Spinal cord (tissue), 10 donors: Measurements from ENCODE around the gene DUS3L. TPM values are rescaled to one million over a fixed set of nuclear protein-coding genes. Genes with fewer than 3 reads are reported as not detected.

Source experiments
- DNase-seq, 6 donors: peaks; one replicate each; pipeline versions ENCODE4 v3.0.0 to v3.0.0-alpha.2; 2013 to 2015; ENCODE audit warnings: low spot score in 6 of 6, low read depth in 4 of 6
- H3K27ac ChIP-seq: one replicate; pipeline ENCODE4 v1.5.1; 2013; ENCODE audit warnings: low read depth, low read length, control low read depth
- H3K27me3 ChIP-seq: one replicate; pipeline ENCODE4 v1.6.1; 2013; ENCODE audit warnings: low read length; ENCODE audit not compliant: control insufficient read depth, insufficient read depth
- H3K36me3 ChIP-seq: one replicate; pipeline ENCODE4 v1.6.1; 2013; ENCODE audit warnings: low read length; ENCODE audit not compliant: control insufficient read depth, insufficient read depth
- H3K4me1 ChIP-seq: one replicate; pipeline ENCODE4 v1.6.1; 2013; ENCODE audit warnings: low read length; ENCODE audit not compliant: control insufficient read depth, insufficient read depth
- H3K4me3 ChIP-seq: one replicate; pipeline ENCODE4 v1.5.1; 2013; ENCODE audit warnings: low read depth, low read length, control low read depth
- H3K9me3 ChIP-seq: one replicate; pipeline ENCODE4 v1.6.1; 2013; ENCODE audit warnings: low read length; ENCODE audit not compliant: control insufficient read depth, insufficient read depth
- WGBS: methylation state at CpG from one replicate; pipeline ENCODE4 v1.1.5; 2013; ENCODE audit warnings: missing lambda C conversion rate; ENCODE audit not compliant: insufficient coverage; 5-methylcytosine and 5-hydroxymethylcytosine counted together
- polyA plus RNA-seq, 2 donors: library from polyadenylated mRNA; unstranded; fragments of 120-200 nt; gene quantifications; one replicate each; pipeline ENCODE4 v1.2.1, GENCODE V29; 2013; ENCODE audit not compliant: insufficient read length in 2 of 2
- total RNA-seq, 2 donors: library from RNA; depleted of rRNA in 1 of 2; stranded (reverse); fragments of 120-200 nt in 1 of 2; fragments of >200 nt in 1 of 2; gene quantifications; one replicate each; pipeline versions ENCODE4 v1.2.3 to v1.2.4, GENCODE V29; 2013 to 2014
- donor health status: healthy.

Gene DUS3L
- total and polyA plus RNA-seq, 4 donors, result 9.5 to 31.0 (median 22.2) TPM

DNA sequence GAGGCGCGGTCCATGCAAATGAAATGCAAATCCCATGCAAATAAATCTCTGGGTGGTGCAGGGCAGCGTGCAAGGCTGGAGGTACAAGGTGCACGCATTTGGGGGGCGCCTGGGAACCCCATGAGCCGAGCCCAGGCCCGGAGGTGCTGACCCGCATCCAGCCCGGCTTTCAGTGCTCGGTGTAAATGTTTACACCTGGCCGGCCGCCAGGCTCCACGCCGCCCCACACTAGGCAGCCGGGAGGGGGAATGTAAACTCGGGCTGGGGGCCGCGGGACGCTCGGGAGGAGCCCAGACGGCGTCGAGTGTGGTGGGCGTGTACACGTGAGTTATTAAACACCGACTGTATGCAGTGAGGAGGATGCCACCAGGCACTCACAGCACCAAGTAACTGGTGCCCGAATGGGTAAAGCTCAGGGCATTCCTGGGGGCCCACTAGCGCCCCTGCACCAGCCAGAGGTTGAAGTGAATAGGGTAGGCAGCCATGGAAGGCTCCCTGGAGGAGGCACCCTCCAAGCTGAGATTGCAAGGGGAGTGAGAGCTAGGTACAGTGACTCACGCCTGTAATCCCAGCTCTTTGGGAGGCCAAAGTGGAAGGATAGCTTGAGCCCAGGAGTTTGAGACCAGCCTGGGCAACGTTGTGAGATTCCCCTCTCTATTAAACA lies 31.4 kb upstream of the DUS3L start:
- H3K9me3 ChIP-seq, result no peaks in the 10 kb centered on the region
- H3K27ac ChIP-seq, result no peak overlapping the region
- WGBS, result 41% methylated on average over 27 of the region's 30 CpGs
- peaks cover 2% of the 10 kb centered on the region for H3K36me3 ChIP-seq
- peaks cover 24% of the 10 kb centered on the region for H3K4me1 ChIP-seq
- DNase-seq, result no peak
- H3K27me3 ChIP-seq, result no peaks in the 10 kb centered on the region
- no peak overlapping the region for H3K4me3 ChIP-seq

GRCh38 chr19:5821521-5822180 lies 30.7 kb upstream of the DUS3L start:
- WGBS, result 60% methylated on average over 7 of the region's 8 CpGs

DNA sequence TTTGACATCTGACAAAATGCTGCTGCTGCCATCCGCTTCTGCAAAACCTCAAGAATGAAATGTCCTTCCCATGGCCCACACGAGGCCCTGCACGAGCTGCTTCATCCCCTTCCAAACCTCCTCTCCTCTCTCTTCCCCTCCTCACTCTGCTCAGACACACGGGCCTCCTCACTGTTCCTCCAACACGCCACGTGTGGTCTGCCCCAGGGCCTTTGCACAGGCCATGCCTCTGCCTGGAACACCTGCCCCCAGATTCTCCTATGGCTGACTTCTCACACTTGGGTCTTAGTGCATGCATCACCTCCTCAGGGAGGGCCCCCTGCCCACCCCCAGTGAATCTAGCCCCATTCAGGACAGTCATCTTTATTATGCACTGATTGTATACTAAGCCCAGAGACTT lies 29.8 kb upstream of the DUS3L start:
- WGBS, result 76% methylated on average over 5 of the region's 6 CpGs
- H3K4me3 ChIP-seq, result no peak overlapping the region
- no peaks in the 10 kb centered on the region for H3K27me3 ChIP-seq
- H3K9me3 ChIP-seq, result no peaks in the 10 kb centered on the region
- DNase-seq, result no peak
- peaks cover 2% of the 10 kb centered on the region for H3K36me3 ChIP-seq
- H3K4me1 ChIP-seq, result peaks cover 10% of the 10 kb centered on the region
- H3K27ac ChIP-seq, result no peak overlapping the region

More at GRCh38 chr19:5821521-5822180, 30.7 kb upstream of the DUS3L start:
- no peak overlapping the region for H3K4me3 ChIP-seq
- H3K27me3 ChIP-seq, result no peaks in the 10 kb centered on the region
- H3K27ac ChIP-seq, result no peak overlapping the region
- H3K36me3 ChIP-seq, result peaks cover 2% of the 10 kb centered on the region
- no peaks in the 10 kb centered on the region for H3K9me3 ChIP-seq
- peaks cover 17% of the 10 kb centered on the region for H3K4me1 ChIP-seq
- no peak for DNase-seq

- 73% methylated on average over 10 of the region's 10 CpGs for WGBS
- Histone ChIP-seq H3K36me3 (no peaks in the 10 kb centered on the region), H3K27me3 (no peaks in the 10 kb centered on the region), H3K9me3 (no peaks in the 10 kb centered on the region), H3K4me1 (peaks cover 5% of the 10 kb centered on the region), H3K27ac (no peak overlapping the region), H3K4me3 (no peak overlapping the region)
- DNase-seq, result no peak
These were observed 27.6 kb upstream of the DUS3L start for GRCh38 chr19:5818594-5818993.

DNA sequence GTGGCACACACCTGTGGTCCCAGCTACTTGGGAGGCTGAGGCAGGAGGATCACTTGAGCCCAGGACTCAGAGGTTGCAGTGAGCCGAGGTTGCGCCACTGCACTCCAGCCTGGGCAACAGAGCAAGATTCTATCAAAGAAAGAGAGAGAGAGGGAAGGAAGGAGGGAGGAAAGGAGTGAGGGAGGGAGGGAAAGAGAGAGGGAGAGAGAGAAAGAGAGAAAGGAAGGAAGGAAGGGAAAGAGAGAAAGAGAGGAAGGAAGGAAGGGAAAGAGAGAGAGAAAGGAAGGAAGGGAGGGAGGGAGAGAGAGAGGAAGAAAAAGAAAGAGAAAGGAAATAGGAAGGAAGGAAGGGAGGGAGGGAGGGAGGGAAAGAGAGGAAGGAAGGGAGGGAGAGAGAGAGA lies 26.3 kb upstream of the DUS3L start:
- H3K4me3 ChIP-seq, result no peak overlapping the region
- no peak overlapping the region for H3K27ac ChIP-seq
- WGBS, result 100% methylated on average over 2 of the region's 2 CpGs
- no peak for DNase-seq
- H3K4me1 ChIP-seq, result peaks cover 2% of the 10 kb centered on the region
- H3K9me3 ChIP-seq, result no peaks in the 10 kb centered on the region
- no peaks in the 10 kb centered on the region for H3K27me3 ChIP-seq
- H3K36me3 ChIP-seq, result no peaks in the 10 kb centered on the region

- Histone ChIP-seq H3K9me3 (no peaks in the 10 kb centered on the region), H3K27me3 (no peaks in the 10 kb centered on the region), H3K27ac (no peak overlapping the region), H3K4me3 (no peak overlapping the region), H3K4me1 (no peaks in the 10 kb centered on the region), H3K36me3 (no peaks in the 10 kb centered on the region)
- WGBS, result 71% methylated on average over 8 of the region's 11 CpGs
- no peak for DNase-seq
These were observed 23.9 kb upstream of the DUS3L start for GRCh38 chr19:5814852-5815246.

GRCh38 chr19:5814123-5814851 lies 23.3 kb upstream of the DUS3L start:
- Histone ChIP-seq H3K4me3 (no peak overlapping the region), H3K4me1 (no peaks in the 10 kb centered on the region), H3K9me3 (no peaks in the 10 kb centered on the region), H3K27ac (no peak overlapping the region), H3K36me3 (no peaks in the 10 kb centered on the region), H3K27me3 (no peaks in the 10 kb centered on the region)
- 86% methylated on average over 5 of the region's 9 CpGs for whole genome bisulfite sequencing
- DNase-seq, result no peak

GRCh38 chr19:5811117-5811516 lies 20.2 kb upstream of the DUS3L start:
- 100% methylated on average over 3 of the region's 4 CpGs for WGBS

DNA sequence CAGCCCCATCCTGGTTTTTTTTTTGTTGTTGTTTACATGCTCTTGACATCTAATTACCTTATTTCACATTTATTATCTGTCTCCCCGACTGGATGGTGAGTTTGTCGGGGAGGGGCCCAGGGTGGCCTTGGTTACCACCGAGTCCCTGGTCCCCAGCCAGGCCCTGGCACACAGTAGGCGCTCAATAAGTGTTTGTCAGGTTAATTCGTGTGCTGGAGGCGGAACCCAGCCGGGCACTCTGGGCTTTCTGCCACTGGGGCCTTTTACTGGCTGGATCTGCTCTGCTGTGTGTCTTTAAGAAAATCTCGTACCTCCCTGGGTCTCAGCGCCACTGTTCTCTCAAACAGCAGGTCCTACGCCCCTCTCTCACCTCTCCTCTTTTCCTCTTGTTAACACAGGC lies 18.5 kb upstream of the DUS3L start:
- Histone ChIP-seq H3K9me3 (no peaks in the 10 kb centered on the region), H3K4me3 (no peak overlapping the region), H3K4me1 (peaks cover 11% of the 10 kb centered on the region), H3K27me3 (peaks cover 17% of the 10 kb centered on the region), H3K36me3 (no peaks in the 10 kb centered on the region), H3K27ac (no peak overlapping the region)
- no peak for DNase-seq
- WGBS, result 83% methylated on average over 8 of the region's 10 CpGs

More at GRCh38 chr19:5811117-5811516, 20.2 kb upstream of the DUS3L start:
- Histone ChIP-seq H3K36me3 (no peaks in the 10 kb centered on the region), H3K9me3 (no peaks in the 10 kb centered on the region), H3K27ac (no peak overlapping the region), H3K4me3 (no peak overlapping the region), H3K27me3 (peaks cover 5% of the 10 kb centered on the region), H3K4me1 (no peaks in the 10 kb centered on the region)
- DNase-seq, result no peak
